ENCODE results near the gene CIRBP. TPM values are rescaled to one million over a fixed set of nuclear protein-coding genes. Genes with fewer than 3 reads are reported as not detected.

The CIRBP gene
- total RNA-seq, 1 experiment from 2014 or later, result 287 TPM

GRCh38 chr19:1247748-1248138, 21.4 kb upstream of the CIRBP start:
- CTCF ChIA-PET, result no interaction called here
- BruUV-seq (replicated peaks), result no TSS peak

GRCh38 chr19:1248139-1248785, 20.9 kb upstream of the CIRBP start, which contains the start of gene MIDN:
Gene MIDN, plus strand, starts transcription at chr19:1248583. Its CDS starts 1,714 bp downstream, at chr19:1250297.
- Histone ChIP-seq H3K4me3 (ENCODE audit: low read depth, low read length, poor library complexity, severe bottlenecking) (peak within 1 kb of the TSS; percentile 96), H3K36me3 (ENCODE audit: insufficient read depth, low read length, poor library complexity, severe bottlenecking) (peaks cover 22% of the 10 kb centered on the region), H3K27me3 (replicated peaks; ENCODE audit: insufficient read depth, low read depth, low read length, poor library complexity) (no peaks in the 10 kb centered on the region), H3K9me3 (ENCODE audit: low read depth, low read length, poor library complexity, severe bottlenecking) (no peaks in the 10 kb centered on the region), H3K27ac (ENCODE audit: low read depth, low read length, poor library complexity, severe bottlenecking) (peak within 1 kb of the TSS; percentile 99), H3K4me1 (ENCODE audit: insufficient read depth, low read length, poor library complexity, severe bottlenecking) (peaks cover 25% of the 10 kb centered on the region)
- intact Hi-C loops (cut with micrococcal nuclease; ENCODE audit: unreplicated experiment), result loop anchor here (2.0 to 10.0 kb wide), 3 partner anchors 19 to 383 kb away; partner anchors contain the start of genes CNN2, RNU6-2 and TMEM259
- TF ChIP-seq EZH2 (IDR thresholded peaks at IDR 0.05; ENCODE audit: borderline replicate concordance, low read depth, low read length, poor library complexity, severe bottlenecking), result no peak
- TF ChIP-seq CTCF (conservative IDR thresholded peaks at IDR 0.05; ENCODE audit: low read depth, low read length), result peak; percentile 57
- ChIA-PET POLR2A (ENCODE audit: low non-redundant PET) (interaction anchor here (1.0 kb wide), 1 partner anchor 21 kb away, joined by 4 read pairs; the partner anchor contains the start of gene CIRBP), CTCF (interaction anchor here (1.0 kb wide), 1 partner anchor 18 kb away, joined by 3 read pairs; no protein-coding TSS in a partner anchor)
- no TSS peak for BruUV-seq (replicated peaks)
- peak; percentile 80 for DNase-seq (ENCODE audit: low spot score)

More at GRCh38 chr19:1247748-1248138, 21.4 kb upstream of the CIRBP start:
- intact Hi-C loops (cut with micrococcal nuclease; ENCODE audit: unreplicated experiment), result loop anchor here (2.0 to 10.0 kb wide), 3 partner anchors 19 to 383 kb away; partner anchors contain the start of genes CNN2, RNU6-2 and TMEM259
- no peaks in the 10 kb centered on the region for H3K9me3 ChIP-seq (ENCODE audit: low read depth, low read length, poor library complexity, severe bottlenecking)
- DNase-seq (ENCODE audit: low spot score), result no peak
- H3K4me3 ChIP-seq (ENCODE audit: low read depth, low read length, poor library complexity, severe bottlenecking), result peak overlapping the region; percentile 96
- POLR2A ChIA-PET (ENCODE audit: low non-redundant PET), result no interaction called here
- peak overlapping the region; percentile 99 for H3K27ac ChIP-seq (ENCODE audit: low read depth, low read length, poor library complexity, severe bottlenecking)
- peaks cover 22% of the 10 kb centered on the region for H3K36me3 ChIP-seq (ENCODE audit: insufficient read depth, low read length, poor library complexity, severe bottlenecking)
- no peak for TF ChIP-seq CTCF (conservative IDR thresholded peaks at IDR 0.05; ENCODE audit: low read depth, low read length)
- TF ChIP-seq EZH2 (IDR thresholded peaks at IDR 0.05; ENCODE audit: borderline replicate concordance, low read depth, low read length, poor library complexity, severe bottlenecking), result no peak
- H3K4me1 ChIP-seq (ENCODE audit: insufficient read depth, low read length, poor library complexity, severe bottlenecking), result peaks cover 26% of the 10 kb centered on the region
- no peaks in the 10 kb centered on the region for H3K27me3 ChIP-seq (replicated peaks; ENCODE audit: insufficient read depth, low read depth, low read length, poor library complexity)

- intact Hi-C loops (cut with micrococcal nuclease; ENCODE audit: unreplicated experiment), result loop anchor here (2.0 to 10.0 kb wide), 3 partner anchors 18 to 384 kb away; partner anchors contain the start of genes CNN2, RNU6-2 and TMEM259
- BruUV-seq (replicated peaks), result TSS peak; percentile 39
- Histone ChIP-seq H3K36me3 (ENCODE audit: insufficient read depth, low read length, poor library complexity, severe bottlenecking) (peaks cover 25% of the 10 kb centered on the region), H3K4me3 (ENCODE audit: low read depth, low read length, poor library complexity, severe bottlenecking) (peak overlapping the region; percentile 96), H3K4me1 (ENCODE audit: insufficient read depth, low read length, poor library complexity, severe bottlenecking) (peaks cover 25% of the 10 kb centered on the region), H3K27me3 (replicated peaks; ENCODE audit: insufficient read depth, low read depth, low read length, poor library complexity) (no peaks in the 10 kb centered on the region), H3K27ac (ENCODE audit: low read depth, low read length, poor library complexity, severe bottlenecking) (peak overlapping the region; percentile 99), H3K9me3 (ENCODE audit: low read depth, low read length, poor library complexity, severe bottlenecking) (no peaks in the 10 kb centered on the region)
- peak; percentile 89 for DNase-seq (ENCODE audit: low spot score)
- ChIA-PET CTCF (interaction anchor here (1.0 kb wide), 1 partner anchor 18 kb away, joined by 3 read pairs; no protein-coding TSS in a partner anchor), POLR2A (ENCODE audit: low non-redundant PET) (interaction anchor here (0.5 to 1.0 kb wide), 2 partner anchors 20 to 21 kb away, joined by 4 to 8 read pairs; partner anchors contain the start of gene CIRBP)
- TF ChIP-seq CTCF (conservative IDR thresholded peaks at IDR 0.05; ENCODE audit: low read depth, low read length) (peak; percentile 64), EZH2 (IDR thresholded peaks at IDR 0.05; ENCODE audit: borderline replicate concordance, low read depth, low read length, poor library complexity, severe bottlenecking) (no peak)
These were observed 20.3 kb upstream of the CIRBP start for GRCh38 chr19:1248786-1249297.

Measured in A673 (cell line).